Nephron progenitor cell (in vitro differentiated cells): Measurements from ENCODE around the gene CMTM4.
A peak's percentile ranks its signal among the peaks of the same experiment; 100 is the strongest.

Experiments used
- DNase-seq: peaks from one replicate; pipeline ENCODE4 v3.0.0; 2021
- H3K27ac Mint-ChIP-seq: 2 replicates; pipeline ENCODE4 v1.8.0; 2021; ENCODE audit warnings: mild to moderate bottlenecking, moderate library complexity, mixed read lengths
- H3K27me3 Mint-ChIP-seq: 2 replicates; pipeline ENCODE4 v1.8.0; 2021; ENCODE audit warnings: mild to moderate bottlenecking, low read depth, mixed read lengths; ENCODE audit not compliant: poor library complexity
- H3K36me3 Mint-ChIP-seq: 2 replicates; pipeline ENCODE4 v1.8.0; 2021; ENCODE audit warnings: low read depth, mixed read lengths
- H3K4me1 Mint-ChIP-seq: 2 replicates; pipeline ENCODE4 v1.8.0; 2021; ENCODE audit warnings: mixed read lengths
- H3K4me3 Mint-ChIP-seq: 2 replicates; pipeline ENCODE4 v1.8.0; 2021; ENCODE audit warnings: mild to moderate bottlenecking, moderate library complexity, mixed read lengths
- H3K9me3 Mint-ChIP-seq: 2 replicates; pipeline ENCODE4 v1.8.0; 2021; ENCODE audit warnings: mild to moderate bottlenecking, moderate library complexity, mixed read lengths
- TF ChIP-seq, protein P1 (sequence below): fragments of 200-600 bp; sonication (generic); IDR thresholded peaks from 2 replicates; pipeline ENCODE4 v1.5.0; 2021; ENCODE audit warnings: antibody characterized with exemption

The CMTM4 gene

DNA sequence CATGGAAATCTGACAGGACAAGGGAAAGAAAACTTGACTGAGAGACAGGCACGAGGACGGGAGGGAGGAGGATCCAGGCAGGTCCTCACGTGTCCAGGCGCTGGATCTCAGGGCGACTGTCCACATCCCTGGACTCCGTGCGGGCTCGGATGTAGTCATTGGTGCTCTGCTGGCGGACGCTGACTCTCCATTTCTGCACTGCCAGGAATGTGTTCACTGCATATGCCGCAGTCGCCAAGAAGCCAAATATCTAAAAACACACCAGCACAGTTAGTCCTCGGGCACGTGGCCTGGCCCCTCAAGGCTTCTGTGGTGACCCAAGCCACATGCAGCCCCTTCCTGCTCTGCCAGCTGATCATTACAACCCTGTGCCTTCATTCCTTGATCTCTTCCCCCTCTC lies 74.6 kb downstream of the CMTM4 start:
- Mint-ChIP-seq H3K27ac (no peak overlapping the region), H3K9me3 (no peaks in the 10 kb centered on the region), H3K27me3 (peaks cover 3% of the 10 kb centered on the region), H3K4me3 (no peak overlapping the region), H3K4me1 (peaks cover 56% of the 10 kb centered on the region), H3K36me3 (no peaks in the 10 kb centered on the region)
- TF ChIP-seq, protein P1, sequence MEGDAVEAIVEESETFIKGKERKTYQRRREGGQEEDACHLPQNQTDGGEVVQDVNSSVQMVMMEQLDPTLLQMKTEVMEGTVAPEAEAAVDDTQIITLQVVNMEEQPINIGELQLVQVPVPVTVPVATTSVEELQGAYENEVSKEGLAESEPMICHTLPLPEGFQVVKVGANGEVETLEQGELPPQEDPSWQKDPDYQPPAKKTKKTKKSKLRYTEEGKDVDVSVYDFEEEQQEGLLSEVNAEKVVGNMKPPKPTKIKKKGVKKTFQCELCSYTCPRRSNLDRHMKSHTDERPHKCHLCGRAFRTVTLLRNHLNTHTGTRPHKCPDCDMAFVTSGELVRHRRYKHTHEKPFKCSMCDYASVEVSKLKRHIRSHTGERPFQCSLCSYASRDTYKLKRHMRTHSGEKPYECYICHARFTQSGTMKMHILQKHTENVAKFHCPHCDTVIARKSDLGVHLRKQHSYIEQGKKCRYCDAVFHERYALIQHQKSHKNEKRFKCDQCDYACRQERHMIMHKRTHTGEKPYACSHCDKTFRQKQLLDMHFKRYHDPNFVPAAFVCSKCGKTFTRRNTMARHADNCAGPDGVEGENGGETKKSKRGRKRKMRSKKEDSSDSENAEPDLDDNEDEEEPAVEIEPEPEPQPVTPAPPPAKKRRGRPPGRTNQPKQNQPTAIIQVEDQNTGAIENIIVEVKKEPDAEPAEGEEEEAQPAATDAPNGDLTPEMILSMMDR = no peak
- DNase-seq = no peak

DNA sequence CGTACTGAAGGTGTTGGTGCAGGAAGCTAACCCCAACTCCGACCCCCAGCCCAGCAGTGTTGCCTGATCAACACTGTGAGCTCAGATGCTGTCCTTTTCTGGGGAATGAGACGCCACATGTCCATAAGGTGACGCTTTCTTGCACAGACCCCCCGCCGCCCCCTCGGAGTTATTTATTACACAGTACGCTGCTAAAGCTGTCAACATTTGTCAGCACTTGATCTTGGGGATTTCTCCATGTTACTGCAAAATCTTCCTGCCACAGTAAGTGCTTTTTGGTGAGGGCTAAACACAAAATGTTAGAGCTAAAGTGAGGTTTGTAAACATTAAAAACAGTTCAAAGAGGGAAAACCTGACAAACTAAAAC lies 76.1 kb downstream of the CMTM4 start:
- H3K27me3 Mint-ChIP-seq = peaks cover 3% of the 10 kb centered on the region
- TF ChIP-seq, protein P1 = no peak
- no peak overlapping the region for H3K4me3 Mint-ChIP-seq
- no peaks in the 10 kb centered on the region for H3K9me3 Mint-ChIP-seq
- peaks cover 8% of the 10 kb centered on the region for H3K36me3 Mint-ChIP-seq
- DNase-seq = peak; percentile 45
- H3K27ac Mint-ChIP-seq = peak overlapping the region; percentile 72
- peaks cover 62% of the 10 kb centered on the region for H3K4me1 Mint-ChIP-seq

DNA sequence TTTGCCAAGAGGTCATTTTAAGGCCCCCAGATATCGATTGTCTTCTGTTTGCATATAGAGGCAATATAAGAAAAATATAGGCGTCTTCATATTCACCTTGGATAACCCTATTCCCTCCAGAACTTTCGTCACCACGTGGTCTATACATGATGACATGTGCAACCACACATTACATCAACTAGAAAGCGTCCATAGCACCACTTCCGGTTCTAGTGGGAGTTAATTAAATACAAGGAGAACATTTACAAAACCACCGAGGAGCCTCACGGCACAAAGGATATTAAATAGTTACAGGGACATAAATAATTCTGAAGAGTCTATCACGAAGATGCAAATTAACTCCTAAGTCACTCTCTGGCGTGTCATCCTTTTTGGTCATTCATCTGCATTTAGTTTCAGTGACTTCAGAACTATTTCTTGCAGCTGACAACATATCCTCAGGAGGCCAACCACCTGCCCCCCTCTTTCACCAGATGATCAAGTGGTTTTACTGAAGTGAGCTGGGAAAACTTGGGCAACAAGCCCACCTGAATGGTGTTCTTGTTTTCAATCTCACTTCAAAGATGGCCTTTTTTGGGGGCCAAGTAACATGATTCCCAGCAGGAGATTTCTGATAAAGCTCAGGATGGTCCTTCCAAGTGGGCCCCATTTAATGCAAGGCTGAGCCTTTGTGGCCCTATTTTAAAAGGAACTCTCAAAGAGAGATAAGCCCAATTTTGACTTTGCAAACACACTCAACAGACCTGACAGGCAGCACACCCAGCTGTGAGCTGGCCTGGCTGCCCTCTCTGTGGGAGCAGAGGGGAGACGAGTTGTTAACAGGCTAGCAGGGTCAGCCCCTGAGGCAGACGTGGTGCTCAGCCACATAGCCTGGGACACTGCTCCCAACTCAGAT lies 76.8 kb downstream of the CMTM4 start:
- no peak overlapping the region for H3K27ac Mint-ChIP-seq
- no peak for DNase-seq
- TF ChIP-seq, protein P1 = no peak
- H3K4me3 Mint-ChIP-seq = no peak overlapping the region
- H3K27me3 Mint-ChIP-seq = peaks cover 3% of the 10 kb centered on the region
- H3K4me1 Mint-ChIP-seq = peaks cover 62% of the 10 kb centered on the region
- no peaks in the 10 kb centered on the region for H3K9me3 Mint-ChIP-seq
- peaks cover 15% of the 10 kb centered on the region for H3K36me3 Mint-ChIP-seq

DNA sequence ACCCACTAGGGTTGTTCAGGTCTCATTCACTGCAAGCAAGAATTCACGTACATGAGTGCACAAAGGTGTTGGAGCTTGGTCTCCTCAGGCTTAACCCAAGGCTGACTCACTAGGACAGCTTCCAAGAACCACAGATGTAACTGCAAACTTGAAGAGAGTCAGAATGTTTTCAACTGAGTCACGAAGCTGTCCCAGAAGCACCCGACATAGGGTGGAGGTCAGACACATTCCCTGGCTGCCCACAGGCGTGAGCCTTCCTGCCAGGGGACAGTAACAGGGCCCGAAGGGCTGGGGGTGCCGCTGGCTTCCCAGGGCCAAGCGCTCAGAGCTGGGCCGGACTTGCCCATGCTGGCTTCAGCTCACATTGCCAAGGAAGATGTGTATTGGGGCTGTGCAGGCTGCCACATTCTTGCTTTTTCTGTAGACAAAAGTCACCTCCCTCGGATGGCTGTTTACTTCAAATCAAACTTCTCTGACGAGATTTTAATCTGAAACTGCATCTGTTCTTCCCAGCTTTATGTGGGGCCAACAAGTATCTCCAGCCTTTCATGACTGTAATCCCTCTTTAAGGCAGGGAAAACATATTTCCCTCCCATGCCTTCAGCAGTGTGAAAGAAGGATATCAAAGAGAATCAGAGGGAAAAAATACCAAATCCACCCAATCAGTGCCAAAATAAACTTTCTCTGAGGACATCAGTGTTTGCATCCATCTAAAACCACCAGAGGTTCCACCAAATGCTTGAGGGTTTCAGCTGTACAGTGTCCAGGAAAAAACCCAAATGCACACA lies 77.8 kb downstream of the CMTM4 start:
- Mint-ChIP-seq H3K9me3 (no peaks in the 10 kb centered on the region), H3K4me1 (peaks cover 59% of the 10 kb centered on the region), H3K4me3 (no peak overlapping the region), H3K27me3 (peaks cover 3% of the 10 kb centered on the region), H3K27ac (peak overlapping the region; percentile 45), H3K36me3 (peaks cover 25% of the 10 kb centered on the region)
- no peak for DNase-seq
- TF ChIP-seq, protein P1 = no peak

DNA sequence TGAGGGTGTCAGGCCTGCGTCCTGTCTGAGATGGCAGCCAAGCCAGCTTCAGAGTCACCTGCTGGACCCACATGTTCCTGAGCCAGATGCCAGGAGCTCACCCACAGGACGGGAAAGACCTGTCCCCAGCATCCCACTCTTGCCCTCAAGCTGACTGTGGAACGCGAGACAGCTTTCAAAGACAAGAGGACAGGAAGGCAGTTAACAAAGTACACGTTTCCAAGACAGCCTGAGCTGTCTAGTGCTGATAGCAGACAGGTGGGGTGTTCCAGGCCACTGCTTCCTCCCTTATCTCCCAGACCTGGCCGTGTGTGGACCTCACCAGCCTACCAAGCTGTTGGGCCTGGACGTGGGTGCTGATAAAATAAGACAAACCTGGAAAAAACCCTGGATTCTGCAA lies 78.8 kb downstream of the CMTM4 start:
- TF ChIP-seq, protein P1 = no peak
- Mint-ChIP-seq H3K27me3 (peaks cover 3% of the 10 kb centered on the region), H3K4me3 (no peak overlapping the region), H3K27ac (no peak overlapping the region), H3K9me3 (peaks cover 4% of the 10 kb centered on the region), H3K4me1 (peaks cover 48% of the 10 kb centered on the region), H3K36me3 (peaks cover 35% of the 10 kb centered on the region)
- no peak for DNase-seq
